IMR-90 (cell line): ENCODE results near the gene PPP1R9A.

Source experiments
- CTCF ChIP-seq: conservative IDR thresholded peaks from 2 replicates; pipeline ENCODE4 v1.5.1; 2012; ENCODE audit warnings: mild to moderate bottlenecking, low read depth, low read length, improper control_type of control experiment
- FOS ChIP-seq: fragments of 150-350 bp; IDR thresholded peaks from 2 replicates; pipeline ENCODE4 v1.6.1; 2016; ENCODE audit warnings: low read depth, low read length

- TF ChIP-seq FOS (no peak), CTCF (no peak)
Observed at GRCh38 chr7:95105627-95106026, 198.2 kb downstream of the PPP1R9A start.
